Brain microvascular endothelial cell (primary cell): ENCODE results near the gene ATP13A4.
"Not testable (repeated sequence)": the region's sequence is repeated elsewhere in the genome, so short reads cannot be mapped to it uniquely, and the experiment has no call there.

Source experiments
- DNase-seq: peaks from one replicate; pipeline ENCODE4 v3.0.0-alpha.2; 2020
- H3K27ac ChIP-seq: fragments of 250-450 bp; sonication (Bioruptor Pico); 2 replicates; pipeline ENCODE4 v1.5.1; 2020; ENCODE audit warnings: mild to moderate bottlenecking, moderate library complexity
- H3K27me3 ChIP-seq: fragments of 250-450 bp; sonication (Bioruptor Pico); replicated peaks from 2 replicates; pipeline ENCODE4 v1.5.1; 2020; ENCODE audit warnings: mild to moderate bottlenecking
- H3K36me3 ChIP-seq: fragments of 250-450 bp; sonication (Bioruptor Pico); replicated peaks from 2 replicates; pipeline ENCODE4 v1.5.1; 2020; ENCODE audit warnings: mild to moderate bottlenecking
- H3K4me3 ChIP-seq: 2 replicates; pipeline ENCODE4 v1.5.1; 2011; ENCODE audit warnings: low read depth, mild to moderate bottlenecking, control low read depth, low read length, moderate library complexity
- in situ Hi-C: cut with HindIII; loops from 2 replicates; pipeline ENCODE4 v1.10.0; 2017; ENCODE audit warnings: low sequenced_read_pairs, low pct_ligation_motif_present
- TF ChIP-seq, protein P1 (sequence below): IDR thresholded peaks from 2 replicates; pipeline ENCODE4 v1.5.1; 2011; ENCODE audit warnings: low read depth, mild to moderate bottlenecking, moderate library complexity, low read length, control low read depth, inconsistent platforms; ENCODE audit errors: missing control alignments

Gene ATP13A4

DNA sequence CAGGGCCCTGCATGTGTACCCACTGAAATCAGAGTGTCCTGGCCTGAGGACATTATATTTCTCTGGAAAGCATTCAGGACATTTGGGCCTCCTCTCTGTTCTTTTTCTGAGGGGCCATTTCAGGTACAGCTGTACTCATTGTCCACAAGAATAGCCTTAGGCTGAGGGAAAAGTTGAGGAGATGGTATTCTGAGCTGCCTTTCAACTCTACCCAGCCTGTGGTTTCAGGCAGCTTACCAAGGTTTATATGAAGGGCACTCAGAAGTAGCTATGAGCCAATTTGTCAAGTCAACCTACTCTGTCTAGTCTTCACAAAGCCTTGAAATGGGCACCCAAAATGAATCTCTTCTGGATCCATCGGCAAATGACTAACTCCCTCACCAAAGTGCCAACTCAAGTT, 9.4 kb downstream of the ATP13A4 start:
- H3K36me3 ChIP-seq = no peaks in the 10 kb centered on the region
- no peaks in the 10 kb centered on the region for H3K27me3 ChIP-seq
- H3K4me3 ChIP-seq = no peak overlapping the region
- DNase-seq = no peak
- H3K27ac ChIP-seq = no peak overlapping the region
- TF ChIP-seq, protein P1, sequence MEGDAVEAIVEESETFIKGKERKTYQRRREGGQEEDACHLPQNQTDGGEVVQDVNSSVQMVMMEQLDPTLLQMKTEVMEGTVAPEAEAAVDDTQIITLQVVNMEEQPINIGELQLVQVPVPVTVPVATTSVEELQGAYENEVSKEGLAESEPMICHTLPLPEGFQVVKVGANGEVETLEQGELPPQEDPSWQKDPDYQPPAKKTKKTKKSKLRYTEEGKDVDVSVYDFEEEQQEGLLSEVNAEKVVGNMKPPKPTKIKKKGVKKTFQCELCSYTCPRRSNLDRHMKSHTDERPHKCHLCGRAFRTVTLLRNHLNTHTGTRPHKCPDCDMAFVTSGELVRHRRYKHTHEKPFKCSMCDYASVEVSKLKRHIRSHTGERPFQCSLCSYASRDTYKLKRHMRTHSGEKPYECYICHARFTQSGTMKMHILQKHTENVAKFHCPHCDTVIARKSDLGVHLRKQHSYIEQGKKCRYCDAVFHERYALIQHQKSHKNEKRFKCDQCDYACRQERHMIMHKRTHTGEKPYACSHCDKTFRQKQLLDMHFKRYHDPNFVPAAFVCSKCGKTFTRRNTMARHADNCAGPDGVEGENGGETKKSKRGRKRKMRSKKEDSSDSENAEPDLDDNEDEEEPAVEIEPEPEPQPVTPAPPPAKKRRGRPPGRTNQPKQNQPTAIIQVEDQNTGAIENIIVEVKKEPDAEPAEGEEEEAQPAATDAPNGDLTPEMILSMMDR = no peak
- in situ Hi-C loops = no loop called here

DNA sequence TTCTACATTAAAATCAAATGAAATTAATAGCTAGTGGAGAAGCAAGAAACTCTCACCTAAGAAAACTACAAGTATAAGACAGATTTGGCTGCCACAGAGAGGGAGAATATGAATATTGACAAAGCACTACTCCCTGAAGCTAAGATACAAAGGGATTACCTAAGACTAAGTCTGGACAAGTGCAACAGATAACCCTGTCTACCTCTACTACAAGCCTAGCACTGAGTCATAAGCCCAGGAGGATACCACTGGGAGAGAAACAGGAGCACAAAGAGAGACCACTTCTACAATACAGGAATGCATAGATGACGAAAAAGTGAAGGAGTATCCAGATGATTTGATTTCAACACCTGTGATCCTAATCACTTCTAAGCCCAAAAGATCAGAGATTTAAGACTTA, 10.4 kb downstream of the ATP13A4 start:
- DNase-seq = no peak
- H3K27me3 ChIP-seq = no peaks in the 10 kb centered on the region
- H3K36me3 ChIP-seq = no peaks in the 10 kb centered on the region
- TF ChIP-seq, protein P1 = no peak
- in situ Hi-C loops = no loop called here
- no peak overlapping the region for H3K27ac ChIP-seq
- H3K4me3 ChIP-seq = no peak overlapping the region

- TF ChIP-seq, protein P1 = no peak
- in situ Hi-C loops = no loop called here
- no peaks in the 10 kb centered on the region for H3K27me3 ChIP-seq
- H3K27ac ChIP-seq = no peak overlapping the region
- no peak overlapping the region for H3K4me3 ChIP-seq
- no peaks in the 10 kb centered on the region for H3K36me3 ChIP-seq
- DNase-seq = no peak
These were observed 24.2 kb downstream of the ATP13A4 start for GRCh38 chr3:193530231-193531165.

DNA sequence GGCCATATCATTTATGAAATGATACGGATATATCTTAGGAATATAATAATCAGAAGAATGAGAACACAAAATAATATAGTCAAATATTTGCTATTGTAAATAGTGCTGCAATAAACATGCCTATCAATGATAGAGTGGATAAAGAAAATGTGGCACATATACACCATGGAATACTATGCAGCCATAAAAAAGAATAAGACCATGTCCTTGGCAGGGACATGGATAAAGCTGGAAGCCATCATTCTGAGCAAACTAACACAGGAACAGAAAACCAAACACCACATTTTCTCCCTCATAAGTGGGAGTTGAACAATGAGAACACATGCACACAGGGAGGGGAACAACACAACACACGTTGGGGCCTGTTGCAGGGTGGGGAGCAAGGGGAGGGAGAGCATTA, 28.6 kb downstream of the ATP13A4 start:
- H3K27me3 ChIP-seq, H3K4me3 ChIP-seq, in situ Hi-C loops, DNase-seq, H3K36me3 ChIP-seq, H3K27ac ChIP-seq: not testable (repeated sequence)

DNA sequence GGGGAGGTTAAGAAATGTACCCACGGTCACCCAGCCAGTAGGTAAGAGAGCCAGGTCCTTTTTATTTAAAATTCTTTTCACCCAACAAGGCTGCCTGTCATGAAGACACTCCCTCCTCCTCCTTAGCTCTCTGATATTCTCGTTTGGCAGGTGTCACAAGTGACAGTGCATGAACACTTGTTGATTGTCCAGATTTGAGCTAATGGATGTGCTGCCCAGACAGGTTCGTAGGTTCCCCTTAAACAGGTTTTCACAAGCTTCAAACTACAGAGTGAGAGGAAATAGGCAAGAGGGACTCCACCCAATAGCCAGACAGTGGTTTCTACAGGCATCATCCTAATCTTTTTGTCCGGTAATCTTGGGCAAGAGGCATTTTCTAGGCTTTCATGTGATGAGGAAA, 32.2 kb downstream of the ATP13A4 start:
- Histone ChIP-seq H3K4me3 (no peak overlapping the region), H3K36me3 (no peaks in the 10 kb centered on the region), H3K27ac (no peak overlapping the region), H3K27me3 (no peaks in the 10 kb centered on the region)
- TF ChIP-seq, protein P1 = no peak
- in situ Hi-C loops = no loop called here
- DNase-seq = no peak

GRCh38 chr3:193520738-193521137, 34.0 kb downstream of the ATP13A4 start:
- H3K36me3 ChIP-seq = no peaks in the 10 kb centered on the region
- TF ChIP-seq, protein P1 = no peak
- H3K27me3 ChIP-seq = no peaks in the 10 kb centered on the region
- in situ Hi-C loops = no loop called here
- no peak overlapping the region for H3K27ac ChIP-seq
- no peak overlapping the region for H3K4me3 ChIP-seq
- no peak for DNase-seq
